Testis (tissue), 3 donors: Measurements from ENCODE around the gene PMVK. TPM values are rescaled to one million over a fixed set of nuclear protein-coding genes. Genes with fewer than 3 reads are reported as not detected.

Source experiments
- DNase-seq: peaks from one replicate; pipeline ENCODE4 v3.0.0-alpha.2; 2019
- H3K27ac ChIP-seq, 2 donors: fragments of 200-600 bp; sonication (generic); one replicate each; pipeline ENCODE4 v1.5.1; 2019
- H3K27me3 ChIP-seq: fragments of 200-600 bp; sonication (generic); one replicate; pipeline ENCODE4 v1.5.1; 2019
- H3K36me3 ChIP-seq: fragments of 200-600 bp; sonication (generic); one replicate; pipeline ENCODE4 v1.5.1; 2017; ENCODE audit warnings: low read depth; ENCODE audit errors: missing control alignments
- H3K4me1 ChIP-seq: fragments of 200-600 bp; sonication (generic); one replicate; pipeline ENCODE4 v1.5.1; 2019
- H3K4me3 ChIP-seq, 2 donors: fragments of 200-600 bp; sonication (generic); one replicate each; pipeline ENCODE4 v1.5.1; 2017 to 2019
- H3K9me3 ChIP-seq: fragments of 200-600 bp; sonication (generic); one replicate; pipeline ENCODE4 v1.5.1; 2017
- CTCF ChIP-seq, 3 experiments: fragments of 450-650 bp in 2 of 3; fragments of 200-600 bp in 1 of 3; sonication (generic) in 1 of 3; IDR thresholded peaks; one replicate each; pipeline ENCODE4 v1.5.1; 2016 to 2019; ENCODE audit warnings: antibody characterized with exemption in 3 of 3, mild to moderate bottlenecking in 2 of 3, moderate library complexity in 1 of 3
- POLR2A ChIP-seq: fragments of 450-650 bp; IDR thresholded peaks from one replicate; pipeline ENCODE4 v1.6.1; 2017; ENCODE audit warnings: antibody characterized with exemption, mild to moderate bottlenecking, moderate library complexity
- WGBS, 2 donors: methylation state at CpG; one replicate each; pipeline ENCODE4 v1.1.5; 2018; 5-methylcytosine and 5-hydroxymethylcytosine counted together
- intact Hi-C: fragments of 100-400 bp; cut with DNase I; formaldehyde crosslinking; loops from one replicate; pipeline ENCODE4 v1.15.1; 2023; ENCODE audit warnings: low total_unique reads
- polyA plus RNA-seq: library from polyadenylated mRNA; stranded (reverse); fragments of 350-450 nt; fragmentation: Illumina TruSeq; extraction: RNeasy Lipid Tissue Mini Kit (QIAGEN cat#74804); gene quantifications from one replicate; pipeline ENCODE4 v1.2.3, GENCODE V29; 2014; ENCODE audit warnings: low read depth, low replicate concordance; ENCODE audit not compliant: insufficient read depth
- total RNA-seq, 2 donors: library from RNA; depleted of rRNA; stranded (reverse); fragments of >200 nt; gene quantifications; one replicate each; pipeline ENCODE4 v1.2.3, GENCODE V29; 2016

The PMVK gene
- total and polyA plus RNA-seq, 3 donors from 2014 or later, result 21.1 to 44.6 (median 27.7) TPM

GRCh38 chr1:154945160-154945961 is 8.8 kb upstream of the PMVK start:
- TF ChIP-seq POLR2A, result no peak
- no peak for TF ChIP-seq CTCF (IDR thresholded peaks at IDR 0.05)
- Histone ChIP-seq H3K27me3 (no peaks in the 10 kb centered on the region), H3K27ac (peak overlapping the region in 1 of 2 donors; percentile 56), H3K9me3 (no peaks in the 10 kb centered on the region), H3K36me3 (no peaks in the 10 kb centered on the region), H3K4me1 (peaks cover 37% of the 10 kb centered on the region), H3K4me3 (no peak overlapping the region)
- WGBS, 2 donors, result 79 to 86% methylated on average over 11 to 15 of the region's 15 CpGs
- no peak for DNase-seq
- intact Hi-C loops, result no loop called here

- no peak for DNase-seq
- no peak overlapping the region for H3K4me3 ChIP-seq
- H3K4me1 ChIP-seq, result peaks cover 43% of the 10 kb centered on the region
- H3K27me3 ChIP-seq, result no peaks in the 10 kb centered on the region
- H3K36me3 ChIP-seq, result no peaks in the 10 kb centered on the region
- peak overlapping the region in 1 of 2 donors; percentile 56 for H3K27ac ChIP-seq
- no peaks in the 10 kb centered on the region for H3K9me3 ChIP-seq
- intact Hi-C loops, result no loop called here
- WGBS, 2 donors, result 32 to 47% methylated on average over 8 to 9 of the region's 9 CpGs
- TF ChIP-seq CTCF (IDR thresholded peaks at IDR 0.05) (no peak), POLR2A (no peak)
Measured at GRCh38 chr1:154944401-154945159, 8.1 kb upstream of the PMVK start.

- Histone ChIP-seq H3K9me3 (no peaks in the 10 kb centered on the region), H3K36me3 (no peaks in the 10 kb centered on the region), H3K4me3 (no peak overlapping the region), H3K4me1 (peaks cover 49% of the 10 kb centered on the region), H3K27me3 (no peaks in the 10 kb centered on the region), H3K27ac (peak overlapping the region in 1 of 2 donors; percentile 56)
- 54 to 68% methylated on average over 6 of the region's 6 CpGs for WGBS, 2 donors
- TF ChIP-seq POLR2A (no peak), CTCF (IDR thresholded peaks at IDR 0.05) (peak; percentile 38 to 63 (median 57))
- intact Hi-C loops, result no loop called here
- DNase-seq, result peak; percentile 52
Measured at GRCh38 chr1:154943649-154944400, 7.3 kb upstream of the PMVK start.

GRCh38 chr1:154941333-154942013 is 5.0 kb upstream of the PMVK start:
- Histone ChIP-seq H3K9me3 (no peaks in the 10 kb centered on the region), H3K27me3 (no peaks in the 10 kb centered on the region), H3K4me3 (no peak overlapping the region), H3K27ac (peak overlapping the region; percentile 64 to 76), H3K4me1 (peaks cover 60% of the 10 kb centered on the region), H3K36me3 (no peaks in the 10 kb centered on the region)
- no peak for TF ChIP-seq POLR2A
- TF ChIP-seq CTCF (IDR thresholded peaks at IDR 0.05), result no peak
- intact Hi-C loops, result no loop called here
- peak; percentile 94 for DNase-seq
- 29 to 69% methylated on average over 2 to 5 of the region's 5 CpGs for WGBS, 2 donors
